GM21723 (cell line): ENCODE results near the gene IGF1R.

Source experiments
- ATAC-seq: cut with Tn5 transposase; IDR thresholded peaks from one replicate; pipeline ENCODE4 v1.9.1; 2021; ENCODE audit warnings: mild to moderate bottlenecking, moderate library complexity; ENCODE audit not compliant: unreplicated experiment

Gene IGF1R

GRCh38 chr15:98648654-98649471, 524 bp downstream of the IGF1R start:
- ATAC-seq, result peak; percentile 26

DNA sequence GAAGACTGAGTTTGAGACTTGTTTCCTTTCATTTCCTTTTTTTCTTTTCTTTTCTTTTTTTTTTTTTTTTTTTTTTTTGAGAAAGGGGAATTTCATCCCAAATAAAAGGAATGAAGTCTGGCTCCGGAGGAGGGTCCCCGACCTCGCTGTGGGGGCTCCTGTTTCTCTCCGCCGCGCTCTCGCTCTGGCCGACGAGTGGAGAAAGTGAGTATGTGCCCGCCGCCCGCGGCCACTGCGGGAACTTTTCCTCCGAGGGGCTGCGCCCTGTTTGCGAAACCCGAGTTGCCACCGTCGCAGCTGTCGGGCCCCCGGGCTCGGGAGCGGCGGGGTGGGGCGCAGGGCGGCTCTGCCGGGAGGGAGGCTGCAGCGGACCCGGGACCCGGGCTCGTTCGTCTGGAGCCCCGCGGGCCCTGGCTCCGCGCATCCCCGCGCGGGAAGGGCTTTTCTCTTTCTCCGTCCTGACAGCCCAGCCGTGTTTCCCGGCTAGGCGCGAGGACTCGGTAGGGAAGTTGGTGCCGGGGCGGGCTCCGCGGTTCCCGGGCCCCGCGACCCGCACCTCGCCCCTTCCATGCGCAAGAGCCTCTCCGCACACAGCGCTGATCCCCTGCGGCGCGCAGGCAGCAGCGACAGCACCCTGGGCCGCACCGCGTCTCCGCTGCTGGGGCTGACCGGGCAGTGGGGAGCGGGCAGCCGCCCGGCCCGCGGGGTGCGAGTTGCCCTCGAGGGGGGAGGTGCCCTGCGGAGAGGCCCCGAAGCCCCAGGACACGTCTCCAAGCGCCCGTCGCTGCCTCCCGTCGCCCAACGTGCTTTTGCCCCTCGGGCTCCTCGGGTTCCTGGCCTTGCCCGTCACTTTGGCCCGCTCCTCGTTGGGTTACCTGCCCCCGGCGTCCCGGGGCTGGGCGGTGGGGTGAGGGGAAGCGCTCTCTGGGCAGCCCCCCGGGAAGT, 1.4 kb downstream of the IGF1R start:
- no peak for ATAC-seq

DNA sequence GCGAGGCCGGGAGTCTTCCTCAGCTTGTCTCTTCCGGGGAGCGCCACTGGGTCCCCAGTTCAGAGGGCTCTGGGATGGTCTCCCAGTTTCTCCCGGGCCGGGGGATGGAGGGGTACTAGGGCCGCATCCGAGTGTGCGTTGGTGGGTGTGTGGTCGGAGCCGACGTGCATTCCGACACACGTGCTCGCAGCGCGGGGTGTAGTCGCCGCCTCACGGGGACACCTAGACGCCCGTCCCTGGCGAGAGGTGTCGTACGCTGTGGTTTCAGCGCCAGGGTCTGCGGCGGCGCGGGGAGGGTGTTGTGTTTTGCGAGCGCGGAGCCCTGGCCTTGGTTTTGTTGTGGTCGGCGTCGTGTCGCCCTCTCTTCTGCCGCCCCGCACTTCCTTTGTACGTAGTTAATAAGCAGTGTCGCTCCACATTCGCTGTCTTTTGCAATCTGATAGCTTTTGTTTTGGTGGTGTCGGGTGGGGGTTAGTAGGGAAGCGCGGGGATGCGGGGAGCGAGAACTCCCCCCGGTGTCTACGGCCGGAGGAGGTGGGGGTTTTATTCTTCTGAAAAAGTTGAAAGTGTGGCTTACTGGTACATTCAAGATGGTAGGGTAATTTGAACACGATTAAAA, 2.2 kb downstream of the IGF1R start:
- ATAC-seq, result no peak

DNA sequence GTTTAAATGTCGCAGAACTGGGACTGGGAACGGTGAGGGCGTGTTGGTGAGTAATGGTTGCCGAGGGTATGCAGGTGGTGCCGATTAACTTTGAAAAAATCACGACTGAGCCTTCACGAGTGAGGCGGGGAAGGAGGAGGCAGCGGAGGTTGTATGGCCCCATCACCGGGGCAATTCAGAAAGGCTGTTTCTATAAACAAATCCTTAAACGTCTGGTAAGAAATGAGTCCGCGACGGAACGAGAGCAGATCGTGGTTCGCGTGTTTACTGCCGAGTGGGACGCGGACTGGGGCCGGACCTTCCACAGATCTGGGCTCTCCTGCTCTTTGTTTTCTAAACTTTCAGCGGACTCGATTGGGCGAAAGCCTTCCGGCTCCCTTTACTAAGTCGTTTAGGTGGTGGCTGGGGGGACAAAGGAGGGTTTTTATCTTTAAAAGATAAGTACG, 2.7 kb downstream of the IGF1R start:
- ATAC-seq, result no peak

GRCh38 chr15:98651581-98652220, 3.4 kb downstream of the IGF1R start:
- ATAC-seq, result no peak

- no peak for ATAC-seq
These were observed 5.3 kb downstream of the IGF1R start for GRCh38 chr15:98653686-98654085.

DNA sequence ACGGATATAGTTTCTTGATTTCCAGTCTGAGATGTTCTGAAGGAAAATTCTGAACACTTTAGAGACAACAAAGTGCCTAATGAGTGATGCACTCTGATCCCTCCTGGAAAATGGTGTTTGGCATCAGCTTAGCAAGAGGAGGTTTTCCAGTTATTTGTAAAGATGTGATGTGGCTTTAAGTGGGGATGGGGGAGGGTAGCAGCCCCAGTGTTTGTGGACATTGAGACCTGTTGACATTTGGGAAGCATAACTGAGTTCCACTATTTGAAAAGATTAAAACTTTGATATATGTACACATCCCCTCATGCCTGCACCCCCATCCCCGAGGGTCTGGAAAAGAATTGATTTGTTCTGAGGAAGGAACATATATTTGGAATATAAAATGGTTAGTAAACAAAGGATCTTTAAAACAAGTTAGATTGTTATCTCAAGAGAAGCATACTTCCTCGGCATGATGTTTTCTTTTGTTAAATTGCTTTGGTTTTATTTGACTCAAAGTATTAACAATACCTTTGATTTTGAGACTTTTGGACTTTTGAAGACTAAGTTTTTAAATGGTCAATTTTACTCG, 6.5 kb downstream of the IGF1R start:
- no peak for ATAC-seq

GRCh38 chr15:98655732-98656131, 7.4 kb downstream of the IGF1R start:
- no peak for ATAC-seq

DNA sequence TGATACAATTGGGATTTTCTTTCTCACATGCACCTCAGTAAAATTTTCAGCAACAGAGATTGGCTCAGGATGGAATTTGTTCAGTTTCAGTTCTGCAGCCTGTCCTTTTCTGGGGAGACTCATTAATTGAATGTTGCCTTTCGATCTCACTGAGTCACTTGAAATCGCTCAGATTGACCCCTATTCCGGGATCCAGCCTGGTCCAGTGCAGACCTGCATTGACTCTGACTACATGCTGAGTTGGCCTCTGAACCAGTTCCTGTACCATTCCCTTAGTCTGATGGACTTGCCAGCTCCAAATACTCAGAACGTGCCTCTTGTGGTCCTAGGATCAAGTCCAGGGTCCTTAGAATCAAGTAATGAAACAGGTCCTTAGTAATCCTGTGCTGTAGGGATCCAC, 9.4 kb downstream of the IGF1R start:
- ATAC-seq, result no peak

GRCh38 chr15:98658831-98659699, 10.7 kb downstream of the IGF1R start:
- ATAC-seq, result peak; percentile 90

DNA sequence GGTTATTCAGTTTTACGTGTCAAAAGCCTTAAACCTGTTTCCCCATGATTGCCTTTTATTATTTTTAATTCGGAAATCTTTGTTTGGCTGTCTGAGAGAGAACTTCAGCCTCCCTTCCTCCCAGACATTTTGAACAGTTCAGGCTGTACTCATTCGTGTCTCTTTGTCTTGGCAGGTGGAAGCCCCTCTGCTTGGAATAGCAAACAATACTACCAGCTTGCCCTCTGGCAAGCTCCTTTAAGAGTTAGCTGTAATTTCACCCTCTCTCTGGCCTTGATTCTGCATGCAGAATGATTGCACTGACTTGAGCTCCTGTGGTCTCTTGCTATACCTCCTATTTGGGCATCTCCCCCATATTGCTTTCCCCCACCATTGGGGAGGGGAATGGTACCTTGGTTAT, 11.7 kb downstream of the IGF1R start:
- ATAC-seq, result no peak

DNA sequence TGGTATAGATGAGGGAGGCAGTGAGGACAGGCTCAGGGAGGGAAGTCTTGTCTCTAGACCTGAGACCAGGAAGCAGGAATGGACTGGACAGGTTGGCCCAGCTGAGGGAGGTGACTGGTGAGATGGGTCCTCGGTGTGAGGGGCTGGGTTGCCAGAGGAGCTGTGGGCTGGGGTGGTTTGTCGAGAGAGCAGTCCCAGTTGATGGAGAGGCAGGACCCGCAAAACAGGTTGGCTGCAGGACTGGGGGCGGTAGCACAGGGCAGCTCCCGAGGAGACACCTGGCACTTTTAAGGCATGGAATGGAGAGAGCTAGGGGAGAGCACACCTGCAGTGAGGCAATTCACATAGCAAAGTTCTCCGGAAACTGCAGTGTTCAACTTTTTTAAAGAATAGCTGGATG, 14.7 kb downstream of the IGF1R start:
- ATAC-seq, result no peak

GRCh38 chr15:98663606-98664005, 15.3 kb downstream of the IGF1R start:
- ATAC-seq, result no peak

DNA sequence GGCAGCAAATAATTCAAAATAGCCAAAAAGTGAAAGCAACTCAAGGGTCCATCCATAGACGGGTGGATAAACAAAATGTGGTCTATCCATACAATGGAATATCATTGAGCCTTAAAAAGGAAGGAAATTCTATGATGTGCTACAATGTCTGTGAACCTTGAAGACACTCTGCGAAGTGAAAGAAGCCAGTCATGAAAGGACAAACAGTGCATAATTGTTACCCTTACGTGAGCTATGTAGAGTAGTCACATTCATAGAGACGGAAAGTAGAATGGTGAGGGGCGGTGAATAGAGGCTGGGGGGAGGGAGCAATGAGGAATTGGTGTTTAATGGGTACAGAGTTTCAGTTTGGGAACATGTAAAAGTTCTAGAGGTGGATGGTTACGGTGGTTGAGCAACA, 18.1 kb downstream of the IGF1R start:
- ATAC-seq, result no peak

GRCh38 chr15:98666841-98667240, 18.5 kb downstream of the IGF1R start:
- no peak for ATAC-seq

DNA sequence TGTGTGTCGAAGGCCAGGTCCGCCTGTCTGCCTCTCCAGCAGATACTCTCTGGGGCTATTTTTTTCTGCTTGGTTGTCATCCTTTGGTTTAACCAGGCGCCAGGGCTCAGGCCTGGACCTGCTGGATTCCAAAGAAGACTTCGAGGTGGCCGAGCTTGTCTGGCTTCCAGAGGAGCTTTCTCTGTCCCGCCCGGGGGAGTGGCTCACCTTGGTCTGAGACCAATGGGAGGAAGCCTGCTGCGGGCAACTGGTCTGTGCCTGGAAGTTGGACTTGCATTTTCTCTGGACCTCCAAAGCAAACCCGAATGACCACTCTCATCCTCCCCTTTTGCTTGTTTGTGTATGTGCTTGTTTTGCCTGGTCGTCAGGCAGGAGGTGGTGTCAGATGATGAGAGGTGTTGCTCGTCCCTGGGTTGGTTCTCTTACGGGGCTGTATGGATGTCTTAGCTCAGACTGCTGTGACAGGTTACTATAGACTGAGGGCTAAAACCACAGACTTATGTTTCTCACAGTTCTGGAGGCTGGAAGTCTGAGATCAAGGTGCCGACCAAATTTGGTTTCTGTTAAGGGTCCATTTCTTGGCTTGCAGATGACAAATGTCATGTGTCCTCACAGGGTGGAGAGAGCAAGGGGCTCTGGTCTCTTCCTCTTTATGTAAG, 19.3 kb downstream of the IGF1R start:
- no peak for ATAC-seq

DNA sequence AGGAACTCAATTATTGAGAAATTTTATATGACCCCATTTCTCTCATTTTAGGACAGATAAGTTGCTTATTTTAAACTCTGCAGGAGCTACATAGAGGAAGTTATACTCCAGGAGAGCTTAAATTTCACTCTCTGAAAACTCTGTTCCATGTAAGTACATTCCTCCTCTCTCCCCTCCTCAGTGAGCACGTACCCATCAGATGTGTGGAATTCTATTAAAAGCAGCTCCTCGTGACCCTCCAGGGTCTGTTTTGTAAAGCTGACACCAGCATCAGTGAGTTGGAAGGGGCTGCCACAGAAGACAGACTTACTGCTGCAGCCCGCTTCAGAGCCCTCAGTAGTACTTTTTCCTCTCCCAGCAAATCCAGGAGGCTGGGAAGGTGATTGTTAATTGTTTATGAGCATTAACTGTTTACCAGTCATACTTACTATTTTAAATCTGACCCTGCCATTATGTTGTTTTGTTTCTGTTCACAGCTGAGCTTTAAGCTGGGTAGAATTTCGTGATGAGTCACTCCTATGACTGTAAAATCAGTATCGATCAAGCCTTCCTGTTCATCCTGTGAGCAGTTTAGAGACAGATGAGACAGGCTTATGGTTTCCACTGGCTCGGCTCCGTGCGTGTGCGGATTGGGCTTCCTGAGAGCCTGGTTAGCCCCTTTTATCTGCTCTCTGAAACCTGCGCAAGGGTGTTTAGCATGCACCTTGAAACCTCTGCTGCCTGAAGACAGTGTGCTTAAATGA, 20.4 kb downstream of the IGF1R start:
- ATAC-seq, result no peak

DNA sequence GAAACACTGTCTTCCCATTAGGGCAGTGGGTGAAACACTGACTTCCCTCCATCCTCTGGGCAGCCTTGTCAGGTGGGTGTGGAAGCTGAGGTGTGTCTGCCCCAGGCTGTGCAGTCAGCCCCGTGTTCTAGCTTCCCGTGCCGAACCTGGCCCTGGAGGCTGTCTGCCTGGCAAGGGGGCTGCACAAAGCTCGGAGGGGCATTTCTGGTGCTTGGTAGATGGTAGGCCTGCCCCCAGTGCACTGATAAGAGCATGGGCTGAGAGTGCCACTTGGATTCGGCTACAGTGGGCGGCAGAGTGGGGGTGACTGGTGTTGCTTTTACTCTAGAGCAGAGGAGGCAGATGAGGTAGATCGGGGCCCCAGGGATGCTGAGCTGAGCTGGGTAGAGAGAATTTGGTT, 21.3 kb downstream of the IGF1R start:
- no peak for ATAC-seq
